Kasumi-1 (cell line): ENCODE measurements around the gene KRT86.

ENCODE experiments used
- DNase-seq, 2 experiments: peaks; one replicate each; lab custom pipeline; 2025; lab: John Stamatoyannopoulos, UW

Gene KRT86

GRCh38 chr12:52356762-52357580 lies 82.5 kb downstream of the KRT86 start:
- no peak for DNase-seq
